HG02870 (cell line): Measurements from ENCODE around the gene THADA.

Source experiments
- ATAC-seq: cut with Tn5 transposase; IDR thresholded peaks from one replicate; pipeline ENCODE4 v1.9.1; 2021; ENCODE audit warnings: mild to moderate bottlenecking, moderate library complexity; ENCODE audit not compliant: unreplicated experiment

The THADA gene

GRCh38 chr2:43265001-43265400 lies 330.8 kb downstream of the THADA start:
- no peak for ATAC-seq

DNA sequence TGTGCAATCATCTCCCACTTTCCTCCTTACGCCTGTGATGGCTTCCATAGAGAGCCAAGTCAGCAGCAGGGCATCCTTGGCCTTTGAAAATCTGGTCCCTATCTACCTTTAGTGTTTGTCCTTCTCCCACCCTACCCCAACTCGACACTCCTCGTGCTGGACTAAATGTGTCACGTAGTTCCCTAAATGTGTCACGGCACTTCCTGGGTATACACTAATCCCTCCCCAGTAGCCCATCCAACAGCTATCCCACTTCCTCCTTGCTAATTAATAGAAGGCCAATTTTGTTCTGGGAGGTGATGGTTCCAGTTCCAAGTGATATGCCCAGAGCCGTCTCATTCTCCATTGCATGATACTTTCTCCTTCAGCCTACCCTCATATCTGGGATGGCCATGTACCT lies 332.9 kb downstream of the THADA start:
- ATAC-seq, result no peak

- no peak for ATAC-seq
Observed at GRCh38 chr2:43262239-43262638, 333.6 kb downstream of the THADA start.

DNA sequence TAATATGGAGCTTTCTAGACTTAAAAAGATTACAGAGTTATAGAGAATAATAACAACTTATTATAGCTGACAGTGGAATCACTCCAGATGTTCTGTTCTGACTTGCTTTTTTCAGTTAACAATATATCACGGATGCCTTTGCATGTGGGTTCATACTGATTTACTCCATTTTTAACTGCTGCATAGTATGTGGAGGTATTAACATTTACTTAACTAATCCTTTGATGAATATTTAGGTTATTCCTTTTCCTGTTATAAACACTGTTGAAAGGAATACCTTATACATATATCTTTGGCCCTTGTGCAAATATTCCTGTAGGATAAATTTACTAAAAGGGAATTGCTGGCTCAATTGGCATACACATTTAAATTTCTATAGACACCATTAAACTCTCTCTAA lies 336.3 kb downstream of the THADA start:
- ATAC-seq, result no peak

- no peak for ATAC-seq
Observed at GRCh38 chr2:43258547-43259156, 337.2 kb downstream of the THADA start.

DNA sequence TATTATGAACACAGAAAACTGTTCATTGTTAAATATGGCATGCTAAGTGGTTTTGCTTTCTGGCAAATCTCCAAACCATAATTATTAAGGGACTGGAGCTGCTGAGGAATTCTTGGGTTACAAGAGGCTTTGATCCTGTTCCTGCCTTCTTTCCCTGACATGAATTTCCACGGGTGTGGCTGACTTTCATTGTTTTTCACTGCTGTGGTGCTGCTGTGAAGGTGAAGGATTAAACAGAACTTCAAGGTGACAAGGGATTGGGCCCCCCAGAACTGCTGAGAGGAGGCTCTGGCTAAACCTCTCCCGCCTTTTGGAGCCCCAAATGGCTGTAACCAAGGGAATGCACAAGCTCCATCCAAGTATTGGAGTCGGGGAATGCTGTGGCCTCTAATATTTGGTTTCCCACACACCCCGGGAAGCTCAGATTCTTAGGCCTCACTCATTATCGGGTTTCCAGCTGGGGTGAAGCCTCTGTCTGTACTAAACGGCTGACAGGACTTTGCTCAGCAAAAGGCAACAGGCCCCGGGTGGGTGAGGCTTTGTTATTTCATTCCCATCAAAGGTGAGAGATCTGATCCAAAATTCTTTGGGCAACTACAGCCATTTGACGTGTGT lies 340.4 kb downstream of the THADA start:
- ATAC-seq, result no peak

- no peak for ATAC-seq
Observed at GRCh38 chr2:43254331-43254730, 341.5 kb downstream of the THADA start.

DNA sequence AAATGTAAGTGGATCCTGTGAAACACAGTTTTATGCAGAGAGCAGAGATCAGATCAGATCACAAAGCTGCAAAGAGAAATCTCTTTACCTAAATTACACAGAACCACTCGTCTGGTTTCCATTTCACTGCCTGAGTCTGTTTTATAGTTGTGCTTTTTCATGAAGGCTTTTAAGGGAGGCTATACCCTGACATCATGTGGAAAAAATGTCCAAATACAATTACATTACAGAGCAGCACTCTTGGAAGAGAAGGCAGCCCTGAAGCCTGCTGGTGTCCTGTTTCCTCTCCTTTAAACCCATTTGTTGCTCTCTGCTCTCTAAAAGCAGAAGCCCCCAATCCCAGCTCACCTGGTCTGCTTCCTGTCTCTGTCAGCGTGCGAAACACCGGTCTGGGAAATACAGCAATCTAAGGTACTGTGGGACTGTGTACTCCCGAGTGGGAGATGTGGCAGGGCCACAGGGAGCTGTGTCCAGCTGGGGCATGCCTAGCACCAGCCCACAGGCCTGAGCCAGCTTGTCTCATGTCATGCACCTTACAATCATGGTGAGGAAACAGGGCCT lies 344.6 kb downstream of the THADA start:
- ATAC-seq, result no peak

DNA sequence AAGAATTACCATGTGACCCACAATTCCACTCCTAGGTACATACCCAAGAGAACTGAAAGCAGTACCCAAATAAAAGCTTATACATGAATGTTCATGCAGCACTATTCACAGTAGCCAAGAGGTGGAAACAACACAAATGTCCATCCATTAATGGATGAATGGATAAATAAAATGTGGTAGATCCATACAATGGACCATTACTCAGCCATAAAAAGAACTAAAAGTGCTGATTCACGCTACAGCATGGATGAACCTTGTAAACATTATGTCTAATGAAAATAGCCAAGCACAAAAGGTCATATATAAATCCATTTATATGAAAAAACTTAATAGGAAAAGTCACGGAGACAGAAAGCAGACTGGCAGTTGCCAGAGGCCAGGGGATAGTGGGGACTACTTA lies 345.8 kb downstream of the THADA start:
- ATAC-seq, result no peak

- no peak for ATAC-seq
Observed at GRCh38 chr2:43248621-43249020, 347.2 kb downstream of the THADA start.

DNA sequence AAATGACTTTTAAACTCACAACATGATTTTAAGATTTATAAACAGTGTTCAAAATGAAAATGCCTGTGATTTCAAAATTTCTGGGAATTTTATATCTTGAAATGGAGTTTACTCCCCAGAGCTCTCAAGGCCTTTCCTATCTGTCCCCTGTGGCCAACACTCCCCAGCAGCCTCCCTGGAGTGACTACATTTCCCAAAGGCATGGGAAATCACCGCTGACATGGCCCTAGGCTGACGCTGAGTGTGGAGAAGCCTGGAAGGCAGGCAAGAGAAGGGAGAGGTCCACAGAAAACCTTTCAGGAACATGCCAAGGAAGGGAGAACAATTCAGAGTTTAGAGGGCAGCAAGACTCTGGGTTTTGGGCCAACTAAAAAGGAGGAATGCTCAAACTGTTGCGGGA lies 349.2 kb downstream of the THADA start:
- no peak for ATAC-seq

DNA sequence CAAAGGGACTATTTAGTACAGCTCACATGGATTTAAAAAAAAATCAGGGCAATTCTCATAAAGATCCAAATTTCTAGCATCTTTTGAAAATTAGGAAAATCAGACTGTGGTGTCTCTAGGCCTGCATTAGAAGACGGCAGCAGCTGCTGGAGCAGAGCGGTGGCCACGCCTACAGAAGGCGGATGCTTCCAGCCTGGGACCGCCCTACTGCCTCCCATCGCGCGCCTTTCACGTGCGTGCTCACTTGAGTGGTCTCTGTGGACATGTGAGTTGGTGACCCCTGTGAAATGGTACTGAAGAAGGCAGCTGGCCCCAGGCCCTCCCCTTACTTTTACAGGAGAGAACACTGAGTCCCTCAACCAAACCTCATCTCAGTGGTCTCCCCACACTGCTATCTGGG lies 354.3 kb downstream of the THADA start:
- no peak for ATAC-seq

DNA sequence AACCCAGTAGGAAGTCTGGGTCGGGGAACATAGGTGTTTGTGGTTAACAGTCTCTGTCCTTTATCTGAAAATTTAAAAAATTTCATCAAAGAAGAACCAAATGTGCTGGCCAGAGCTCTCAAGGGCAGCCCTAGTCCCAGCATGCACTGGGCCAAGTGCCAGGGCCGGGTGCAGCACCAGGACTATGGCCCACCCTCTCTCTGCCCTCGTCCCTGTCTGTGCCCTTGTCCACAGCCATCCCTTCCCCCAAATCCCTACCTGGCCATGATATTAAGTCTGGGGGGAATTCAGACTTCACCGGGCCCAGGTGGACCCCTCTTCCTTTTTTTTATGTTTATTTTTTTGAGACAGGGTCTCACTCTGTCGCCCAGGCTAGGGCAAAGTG lies 355.1 kb downstream of the THADA start:
- no peak for ATAC-seq

DNA sequence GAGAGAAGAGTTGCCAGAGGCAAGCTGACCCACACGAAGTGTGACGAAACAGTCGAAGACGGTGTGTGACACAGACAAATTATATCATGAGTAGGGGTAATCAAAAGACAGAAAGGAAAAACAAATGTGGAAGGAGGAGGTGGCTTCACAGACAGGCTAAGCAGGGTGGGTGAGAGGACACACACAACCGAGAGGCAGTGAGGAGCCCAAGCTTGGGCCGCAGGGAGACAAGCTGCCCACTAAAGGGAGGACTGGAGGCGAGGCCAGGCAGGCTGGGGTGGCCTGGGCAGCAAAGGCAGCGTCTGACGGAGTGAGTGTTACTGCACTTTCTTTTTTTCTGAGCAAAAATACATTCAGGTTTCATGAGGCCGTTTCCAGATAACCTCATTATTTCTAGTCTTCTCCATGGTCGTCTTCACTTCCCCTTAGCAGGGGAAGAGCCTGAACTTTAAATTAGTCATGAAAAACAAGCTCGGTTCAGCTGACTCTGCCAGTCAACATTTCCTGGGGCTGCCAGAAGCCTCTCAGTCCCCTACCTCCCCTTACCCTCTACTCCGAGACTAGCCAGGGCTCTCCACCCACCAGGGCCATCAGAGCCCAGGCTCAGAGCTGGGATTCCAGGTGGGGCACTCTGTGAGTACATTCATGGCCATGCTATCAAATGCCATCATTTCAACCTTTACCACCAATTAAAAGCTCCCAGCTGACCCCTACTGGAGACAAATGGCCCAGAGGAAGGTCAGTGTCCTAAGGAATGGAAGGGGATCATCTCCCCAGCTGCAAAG lies 355.7 kb downstream of the THADA start:
- ATAC-seq, result peak; percentile 65

GRCh38 chr2:43238813-43239212 lies 357.0 kb downstream of the THADA start:
- no peak for ATAC-seq

GRCh38 chr2:43238176-43238575 lies 357.7 kb downstream of the THADA start:
- ATAC-seq, result no peak

DNA sequence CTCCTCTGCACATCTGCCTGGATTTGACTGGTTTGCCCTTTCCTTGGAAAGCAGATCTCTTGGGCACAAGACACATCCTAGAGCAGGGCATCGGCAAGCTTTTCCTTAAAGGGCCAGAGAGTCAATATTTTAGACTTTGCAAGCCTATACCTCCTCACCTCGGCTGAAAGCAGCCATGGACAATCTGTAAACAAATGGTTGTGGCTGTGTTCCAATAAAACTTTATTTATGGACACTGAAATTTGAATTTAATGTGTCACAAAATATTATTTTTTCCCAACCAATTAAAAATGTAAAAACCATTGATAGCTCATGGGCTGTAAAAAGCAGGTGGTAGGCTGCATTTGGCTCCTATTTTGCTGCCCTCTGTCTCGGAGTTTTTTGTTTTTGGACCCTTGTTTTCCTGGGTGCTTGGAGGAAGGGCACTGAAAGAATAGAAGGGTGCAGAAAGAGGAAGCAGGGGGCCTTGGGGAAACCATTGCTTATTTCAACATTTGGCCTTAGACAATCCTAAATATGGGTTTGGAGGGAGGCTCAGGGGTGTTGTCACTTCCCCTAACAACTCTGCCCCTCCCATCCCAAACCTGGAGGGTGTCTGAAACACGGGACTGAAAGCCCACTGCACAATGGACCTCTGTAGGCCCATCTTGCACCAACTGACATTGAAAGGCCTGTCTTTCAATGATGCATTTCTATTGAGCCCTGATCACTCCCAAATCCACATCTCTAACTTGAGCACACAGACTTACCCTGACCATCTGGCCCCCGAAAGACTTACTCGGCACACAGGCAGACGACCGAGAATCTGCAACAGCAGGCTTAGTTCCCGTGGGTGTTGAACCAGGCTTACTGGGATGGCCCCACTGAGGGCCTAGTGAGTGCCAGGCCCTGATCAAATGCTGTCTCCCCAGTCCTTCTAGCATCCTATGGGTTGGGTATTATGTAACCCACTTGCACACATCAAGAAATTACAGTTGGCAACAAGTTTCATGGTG lies 362.3 kb downstream of the THADA start:
- no peak for ATAC-seq

GRCh38 chr2:43230951-43231827 lies 364.6 kb downstream of the THADA start:
- no peak for ATAC-seq

- ATAC-seq, result no peak
Observed at GRCh38 chr2:43230351-43230885, 365.4 kb downstream of the THADA start.
